IPS-NIHi7 (cell line): ENCODE measurements around the gene CHRM4.

Source experiments
- DNase-seq: peaks from one replicate; pipeline ENCODE4 v3.0.0; 2012; ENCODE audit warnings: mixed read lengths; ENCODE audit errors: extremely low spot score

CHRM4 gene

DNA sequence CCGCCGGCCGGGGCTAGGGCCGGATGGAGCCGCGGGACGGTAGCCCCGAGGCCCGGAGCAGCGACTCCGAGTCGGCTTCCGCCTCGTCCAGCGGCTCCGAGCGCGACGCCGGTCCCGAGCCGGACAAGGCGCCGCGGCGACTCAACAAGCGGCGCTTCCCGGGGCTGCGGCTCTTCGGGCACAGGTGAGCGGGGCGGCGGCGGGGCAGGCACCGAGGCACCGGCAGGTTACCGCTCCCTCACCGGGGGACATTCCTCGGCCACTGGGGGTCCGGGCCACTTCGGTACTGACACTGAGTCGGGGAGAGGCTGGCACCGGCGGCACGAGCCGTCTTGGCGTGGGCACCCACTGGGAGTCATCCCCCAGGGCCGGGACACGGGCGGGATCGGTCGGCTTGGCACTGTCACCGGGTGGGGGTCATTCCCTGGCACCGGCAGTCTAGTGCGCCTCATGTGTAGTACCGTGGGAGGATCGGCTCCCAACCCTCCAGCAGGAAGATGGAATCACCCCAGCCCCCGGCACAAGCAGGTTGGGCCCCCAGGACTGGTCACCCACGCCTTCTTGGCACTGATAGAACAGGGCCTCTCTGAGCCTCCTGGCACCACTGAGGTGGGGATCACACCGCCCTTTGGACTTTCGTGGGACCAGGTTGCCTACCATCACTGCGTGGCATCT, 43.8 kb downstream of the CHRM4 start:
- DNase-seq, result no peak

GRCh38 chr11:46346886-46347636, 44.5 kb downstream of the CHRM4 start, which contains the start of gene DGKZ:
DGKZ (plus strand) TSS chr11:46347463; CDS start chr11:46347660, 197 bp downstream.
- peak; percentile 91 for DNase-seq

DNA sequence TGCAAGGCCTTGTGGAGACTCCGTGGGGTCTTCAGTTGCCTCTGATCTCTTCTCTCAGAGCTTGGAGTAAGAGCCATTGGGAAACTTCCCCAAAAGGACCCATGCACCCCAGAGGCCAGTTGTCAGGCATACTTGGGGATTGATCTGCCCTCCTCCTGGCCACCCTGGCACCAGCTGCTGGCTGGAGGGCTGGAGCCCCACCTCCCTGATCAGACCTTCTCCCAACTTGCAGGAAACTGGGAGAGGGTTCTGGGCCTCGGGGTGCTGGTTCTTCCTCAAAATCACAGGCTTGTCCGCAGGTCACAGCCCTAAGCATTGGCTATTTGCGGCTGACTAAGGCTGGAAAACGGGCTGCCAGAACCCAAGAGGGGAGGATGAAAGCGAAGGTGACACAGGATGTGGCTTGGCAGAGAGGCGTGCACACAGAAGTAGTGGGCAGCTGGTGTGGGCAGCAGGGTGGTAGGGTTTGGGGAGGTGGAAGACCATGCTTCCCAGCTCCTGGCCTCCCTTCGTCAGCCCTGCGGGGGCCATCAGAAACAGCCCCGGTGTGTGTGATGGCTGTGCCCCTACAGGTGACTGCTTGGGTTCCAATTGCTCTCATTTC, 45.6 kb downstream of the CHRM4 start:
- DNase-seq, result no peak

DNA sequence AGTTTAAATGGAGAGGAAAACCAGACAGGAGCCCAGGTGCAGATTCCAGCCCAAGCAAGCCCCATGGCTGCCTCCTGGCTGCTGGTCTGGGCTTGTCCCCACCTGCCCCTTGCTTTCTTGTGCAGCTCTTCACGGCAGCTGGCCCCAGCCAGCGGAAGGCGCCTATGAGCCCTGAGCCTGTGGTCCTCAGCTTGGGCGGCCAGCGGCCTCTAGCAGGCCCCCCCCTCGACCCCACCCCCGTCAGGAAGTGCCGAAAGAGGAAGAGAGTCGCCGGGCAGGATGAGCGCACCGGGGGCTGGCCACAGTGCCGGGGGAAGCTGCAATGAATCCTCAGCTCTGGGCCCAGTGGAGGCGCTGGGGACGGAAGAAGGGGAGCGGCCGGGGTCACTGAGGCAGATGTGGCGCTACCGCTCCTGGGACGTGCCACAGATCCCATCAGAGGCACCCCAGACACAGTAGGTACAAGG, 46.4 kb downstream of the CHRM4 start:
- DNase-seq, result peak; percentile 51

DNA sequence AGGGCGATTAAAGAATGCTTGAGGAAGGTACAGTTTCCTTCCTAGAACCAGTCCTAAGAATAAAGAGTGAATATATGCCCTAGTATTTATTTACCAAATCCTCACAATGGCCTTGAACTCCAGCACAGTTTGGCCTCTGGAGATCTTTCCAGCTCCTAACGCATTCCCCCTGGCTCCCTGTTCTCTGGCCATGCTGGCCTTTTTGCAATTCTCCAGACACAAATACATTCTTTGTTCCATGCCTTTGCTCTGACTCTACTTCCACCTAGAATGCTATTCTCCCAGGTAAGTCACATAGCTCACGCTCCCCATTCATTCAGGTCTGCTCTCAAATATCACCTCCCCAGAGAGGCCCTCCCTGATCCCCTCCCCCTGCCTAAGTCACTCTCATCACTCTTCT, 48.1 kb downstream of the CHRM4 start:
- no peak for DNase-seq

- DNase-seq, result no peak
Measured at GRCh38 chr11:46342239-46342638, 49.3 kb downstream of the CHRM4 start.

- DNase-seq, result no peak
Measured at GRCh38 chr11:46341454-46341853, 50.1 kb downstream of the CHRM4 start.

GRCh38 chr11:46339816-46340215, 51.8 kb downstream of the CHRM4 start:
- no peak for DNase-seq

DNA sequence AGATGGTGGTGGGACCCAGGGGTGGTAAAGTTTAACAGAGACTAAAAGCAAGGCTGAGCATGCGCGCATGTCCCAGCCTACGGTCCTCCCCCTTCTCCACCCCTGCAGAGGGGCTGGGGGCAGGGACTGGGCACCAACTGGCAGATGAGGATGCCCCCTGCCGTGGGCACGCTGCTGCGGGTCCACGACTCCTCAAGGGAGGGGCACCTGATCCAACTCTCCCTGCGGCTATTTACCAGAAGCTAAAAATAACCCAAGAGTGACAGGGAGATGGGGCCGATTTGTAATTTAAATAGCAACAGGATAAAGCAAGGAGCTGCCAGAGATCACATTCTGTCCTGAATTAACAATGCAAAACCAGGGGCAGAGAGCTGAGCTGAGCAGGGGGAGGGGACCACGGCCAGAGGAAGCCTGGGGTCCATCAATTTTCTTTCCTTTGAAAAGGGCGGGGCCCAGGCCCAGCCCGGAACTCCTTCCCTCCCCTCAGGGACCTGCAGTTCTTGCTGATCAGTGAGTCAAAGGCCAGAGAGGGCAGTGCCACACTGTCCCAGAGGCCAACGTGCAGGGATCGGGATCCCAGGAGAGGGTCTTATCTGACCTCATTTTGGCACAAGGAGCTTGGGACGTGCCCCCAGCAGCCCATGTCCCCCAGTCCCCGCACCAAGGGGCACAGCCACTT, 52.4 kb downstream of the CHRM4 start:
- DNase-seq, result peak; percentile 85

DNA sequence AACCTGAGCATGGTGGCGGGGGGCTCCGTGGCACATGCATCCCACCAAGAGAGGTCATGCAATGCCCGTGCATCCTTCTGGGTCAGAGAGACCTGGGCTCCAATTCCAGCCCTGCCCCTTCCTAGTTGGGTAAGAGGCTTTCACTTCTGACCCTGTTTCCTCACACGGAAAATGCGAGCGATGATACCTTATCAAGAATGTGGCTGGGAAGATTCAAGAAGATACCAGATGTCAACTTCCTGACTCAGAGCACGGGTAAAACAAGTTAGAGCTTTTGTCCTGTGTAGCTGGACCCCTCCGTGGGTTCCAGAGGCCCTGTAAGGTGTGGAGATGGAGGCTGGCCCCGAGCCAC, 53.0 kb downstream of the CHRM4 start:
- no peak for DNase-seq

GRCh38 chr11:46337626-46338345, 53.8 kb downstream of the CHRM4 start:
- no peak for DNase-seq

GRCh38 chr11:46336563-46337180, 54.9 kb downstream of the CHRM4 start:
- no peak for DNase-seq

- no peak for DNase-seq
Measured at GRCh38 chr11:46335890-46336562, 55.5 kb downstream of the CHRM4 start.

- no peak for DNase-seq
Measured at GRCh38 chr11:46335271-46335670, 56.3 kb downstream of the CHRM4 start.

- DNase-seq, result no peak
Measured at GRCh38 chr11:46334211-46334610, 57.4 kb downstream of the CHRM4 start.
